ENCODE results near the gene ADAMTSL3.

- TF ChIP-seq TAF1 (IDR thresholded peaks at IDR 0.05; ENCODE audit: borderline replicate concordance, insufficient read depth, low read length) (no peak), SIN3A (IDR thresholded peaks at IDR 0.05; ENCODE audit: borderline replicate concordance, insufficient read depth, low read length) (no peak), POLR2AphosphoS5 (IDR thresholded peaks at IDR 0.05; ENCODE audit: low read depth, low read length) (no peak)
Observed at GRCh38 chr15:83929619-83930018, 275.7 kb downstream of the ADAMTSL3 start.

Measured in PFSK-1 (cell line).